ENCODE measurements around the gene CAPN14.

The CAPN14 gene

GRCh38 chr2:31238126-31238905, 21.0 kb upstream of the CAPN14 start:
- in situ Hi-C loops (cut with MboI; ENCODE audit: low pct_unique_long_range_greater_than_20kb, low sequenced_read_pairs, unreplicated experiment) = no loop called here
- no peak for TF ChIP-seq CTCF (IDR thresholded peaks at IDR 0.05; ENCODE audit: extremely low read depth, insufficient read depth, missing control alignments)
- no peak for DNase-seq (ENCODE audit: low spot score)

- no peak for TF ChIP-seq CTCF (IDR thresholded peaks at IDR 0.05; ENCODE audit: extremely low read depth, insufficient read depth, missing control alignments)
- in situ Hi-C loops (cut with MboI; ENCODE audit: low pct_unique_long_range_greater_than_20kb, low sequenced_read_pairs, unreplicated experiment) = no loop called here
- no peak for DNase-seq (ENCODE audit: low spot score)
These were observed 20.2 kb upstream of the CAPN14 start for GRCh38 chr2:31237348-31238017.

- DNase-seq (ENCODE audit: low spot score) = no peak
- no peak for TF ChIP-seq CTCF (IDR thresholded peaks at IDR 0.05; ENCODE audit: extremely low read depth, insufficient read depth, missing control alignments)
- in situ Hi-C loops (cut with MboI; ENCODE audit: low pct_unique_long_range_greater_than_20kb, low sequenced_read_pairs, unreplicated experiment) = no loop called here
These were observed 19.3 kb upstream of the CAPN14 start for GRCh38 chr2:31236433-31237205.

GRCh38 chr2:31235504-31235902, 18.2 kb upstream of the CAPN14 start:
- no peak for DNase-seq (ENCODE audit: low spot score)
- in situ Hi-C loops (cut with MboI; ENCODE audit: low pct_unique_long_range_greater_than_20kb, low sequenced_read_pairs, unreplicated experiment) = no loop called here
- no peak for TF ChIP-seq CTCF (IDR thresholded peaks at IDR 0.05; ENCODE audit: extremely low read depth, insufficient read depth, missing control alignments)

GRCh38 chr2:31234683-31235503, 17.6 kb upstream of the CAPN14 start:
- TF ChIP-seq CTCF (IDR thresholded peaks at IDR 0.05; ENCODE audit: extremely low read depth, insufficient read depth, missing control alignments) = no peak
- no peak for DNase-seq (ENCODE audit: low spot score)
- in situ Hi-C loops (cut with MboI; ENCODE audit: low pct_unique_long_range_greater_than_20kb, low sequenced_read_pairs, unreplicated experiment) = no loop called here

All from GM13977 (cell line).